GM21528 (cell line): ENCODE data around the gene ITGA5.
"Not testable (repeated sequence)": the region's sequence is repeated elsewhere in the genome, so short reads cannot be mapped to it uniquely, and the experiment has no call there.

Experiments used
- ATAC-seq: cut with Tn5 transposase; IDR thresholded peaks from one replicate; pipeline ENCODE4 v1.9.1; 2021; ENCODE audit warnings: mild to moderate bottlenecking, moderate library complexity; ENCODE audit not compliant: unreplicated experiment, low FRiP score

ITGA5 gene

DNA sequence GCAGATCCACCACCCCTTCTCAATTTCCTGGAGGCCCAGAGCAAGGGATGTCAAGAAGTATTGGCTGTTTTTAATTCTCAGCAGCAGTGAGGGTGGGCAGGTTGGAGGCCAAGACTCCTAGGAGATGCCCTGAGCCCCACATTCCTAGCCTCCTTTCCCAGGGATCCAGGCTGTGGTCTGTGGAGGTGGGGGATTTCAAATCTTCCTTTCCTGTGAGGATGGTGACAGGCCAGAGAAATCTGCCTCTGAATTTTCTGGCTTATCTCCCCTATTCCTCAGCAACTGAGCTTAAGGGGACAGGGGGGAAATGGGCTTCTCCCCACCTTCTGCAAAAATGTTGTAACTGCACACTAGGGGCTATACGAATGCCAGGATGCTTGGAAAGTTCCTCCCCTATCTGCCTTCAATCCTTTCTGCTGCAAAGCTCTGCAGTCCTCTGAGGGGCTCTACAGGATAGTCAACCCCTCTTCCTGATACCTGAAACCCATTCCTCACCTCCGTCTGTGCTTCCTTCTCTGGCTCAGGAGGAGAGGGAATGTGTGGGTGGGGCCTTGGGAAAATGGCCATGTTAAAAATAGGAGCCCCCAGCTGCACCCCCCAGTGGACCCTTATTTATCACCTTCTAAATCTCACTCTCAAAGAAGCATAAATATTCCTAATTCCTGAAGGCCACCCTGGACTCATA, 61.4 kb downstream of the ITGA5 start:
- no peak for ATAC-seq

DNA sequence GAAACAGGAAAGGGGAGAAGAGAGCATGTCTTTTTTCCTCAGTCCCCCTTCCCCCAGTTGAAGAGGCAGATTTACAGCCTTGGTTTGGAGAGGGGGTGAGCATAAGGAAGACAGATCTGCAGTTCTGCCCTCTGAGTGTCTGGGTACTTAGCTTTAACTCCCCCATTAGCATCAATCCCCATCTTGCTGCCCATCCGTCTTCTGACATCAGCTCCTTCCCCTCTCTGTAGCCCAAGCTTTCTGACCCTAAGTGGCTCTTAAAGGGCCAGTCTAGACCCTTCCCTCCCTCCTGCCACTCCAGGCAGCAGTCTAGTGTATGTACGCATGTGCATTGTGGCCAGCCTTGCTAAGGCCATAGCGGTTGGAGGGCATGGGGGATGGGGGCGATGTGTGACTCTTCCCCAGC, 62.1 kb downstream of the ITGA5 start:
- ATAC-seq = no peak

GRCh38 chr12:54356228-54356627, 62.8 kb downstream of the ITGA5 start:
- ATAC-seq = no peak

DNA sequence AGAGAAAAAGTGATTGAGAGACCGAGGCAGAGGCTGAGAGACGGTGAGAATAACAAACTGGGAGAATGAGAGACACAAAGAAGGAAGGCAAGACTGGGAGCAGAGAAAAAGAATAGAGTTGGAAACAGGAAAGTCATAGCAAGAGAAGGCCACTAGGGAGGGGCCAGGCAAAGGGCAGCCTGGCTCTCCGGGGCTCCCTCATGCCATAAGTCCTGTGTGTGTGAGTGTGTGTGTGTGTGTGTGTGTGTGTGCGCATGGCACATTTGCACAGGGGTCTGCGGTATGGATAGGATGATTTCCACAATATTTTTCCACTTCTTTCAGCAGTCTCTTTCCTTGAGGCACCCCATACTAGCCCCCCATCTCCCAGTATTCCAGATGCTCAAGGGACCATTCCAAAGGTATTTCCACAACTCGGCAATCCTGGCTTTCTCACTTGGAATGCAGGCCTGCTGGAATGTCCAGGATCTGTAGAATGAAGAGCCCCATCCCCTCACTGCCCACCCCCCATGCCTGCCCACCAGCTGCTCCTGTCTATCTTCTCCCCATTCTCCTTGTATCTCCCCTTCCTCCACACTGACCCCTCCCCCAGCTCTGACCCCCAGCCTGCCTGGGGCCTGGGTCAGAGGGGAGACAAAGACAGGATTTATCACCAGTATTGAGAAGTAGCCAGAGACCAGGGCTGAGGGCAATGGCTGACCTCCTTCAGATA, 63.8 kb downstream of the ITGA5 start:
- no peak for ATAC-seq

DNA sequence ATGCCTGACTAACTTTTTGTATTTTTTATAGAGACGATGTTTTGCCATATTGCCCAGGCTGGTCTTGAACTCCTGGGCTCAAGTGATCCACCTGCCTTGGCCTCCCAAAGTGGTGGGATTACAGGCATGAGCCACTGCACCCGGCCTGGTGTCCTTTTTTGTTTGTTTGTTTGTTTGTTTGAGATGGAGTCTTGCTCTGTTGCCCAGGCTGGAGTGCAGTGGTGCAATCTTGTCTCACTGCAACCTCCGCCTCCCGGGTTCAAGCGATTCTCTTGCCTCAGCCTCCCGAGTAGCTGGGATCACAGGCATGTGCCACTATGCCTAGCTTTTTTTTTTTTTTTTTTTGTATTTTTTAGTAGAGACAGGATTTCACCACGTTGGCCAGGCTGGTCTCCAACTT, 64.8 kb downstream of the ITGA5 start:
- ATAC-seq = not testable (repeated sequence)

DNA sequence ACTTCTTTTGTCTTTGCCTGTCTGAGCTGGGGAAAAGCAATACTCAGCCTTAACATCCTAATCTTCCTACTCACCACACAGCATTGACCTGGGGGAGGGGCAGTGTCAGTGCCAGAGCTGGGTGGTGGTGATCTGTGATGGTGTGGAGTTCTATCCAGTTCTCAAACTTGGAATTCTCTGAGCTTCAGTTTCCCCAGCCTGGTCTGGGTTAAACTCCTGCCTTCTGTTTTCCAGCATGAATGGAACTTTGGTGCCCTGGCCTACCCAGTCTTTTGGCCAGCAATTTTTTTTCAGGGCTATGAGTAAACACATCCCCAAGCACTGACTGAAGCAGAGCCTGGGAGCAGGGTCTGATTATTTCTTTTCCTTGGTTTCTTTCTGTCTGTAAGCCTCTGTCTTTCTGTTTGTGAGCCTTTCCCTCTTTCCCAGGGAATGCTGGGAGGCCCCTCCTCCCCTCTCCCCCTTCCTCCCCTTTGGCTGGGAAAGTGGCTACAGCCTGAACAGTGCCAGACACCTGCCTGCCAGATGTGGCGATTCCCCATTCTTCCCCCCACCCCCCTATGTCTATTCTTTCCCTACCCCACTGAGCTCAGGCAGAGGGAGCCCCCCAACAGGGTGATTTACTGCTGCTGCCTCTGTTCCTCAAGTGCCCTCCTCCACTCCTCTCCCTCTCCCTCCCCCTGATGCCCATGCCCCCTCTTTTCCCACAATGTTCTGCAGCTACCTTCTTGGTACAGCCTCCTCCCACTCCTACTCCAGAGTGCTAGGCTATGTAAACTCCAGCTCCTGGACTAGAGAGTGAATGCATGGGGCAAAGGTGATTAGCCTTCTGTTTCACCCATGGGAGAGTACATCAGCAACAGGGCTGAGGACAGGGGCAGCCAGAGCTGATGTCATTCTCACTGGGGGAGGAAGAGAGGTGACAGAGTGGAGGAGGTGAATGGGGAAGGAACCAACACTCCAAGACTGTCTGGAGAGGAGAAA, 65.9 kb downstream of the ITGA5 start:
- no peak for ATAC-seq

DNA sequence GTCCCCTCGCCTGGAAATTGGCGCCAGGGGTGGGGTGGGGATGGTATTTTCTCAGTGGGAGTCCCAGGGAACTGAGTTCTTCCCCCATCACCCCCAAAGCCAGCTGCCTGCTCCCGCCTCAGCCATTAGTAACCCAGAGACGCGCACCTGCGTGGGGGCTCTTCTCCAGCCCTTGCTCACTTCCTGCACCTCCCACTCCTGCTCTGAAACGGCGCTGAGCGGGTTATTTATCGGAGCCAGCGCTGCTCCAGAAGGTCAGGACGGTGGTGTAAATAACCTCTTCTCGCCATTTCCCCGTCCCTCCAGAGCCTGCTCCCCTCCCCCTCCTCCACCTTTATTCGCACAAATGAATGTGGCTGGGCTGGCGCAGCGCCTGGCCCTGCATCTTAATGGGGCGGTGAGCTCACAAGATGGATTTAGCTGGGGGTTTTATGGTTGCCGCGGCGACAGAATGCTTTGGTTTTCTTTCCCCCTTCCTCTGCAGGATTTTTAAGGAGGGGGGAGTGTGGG, 67.0 kb downstream of the ITGA5 start:
- no peak for ATAC-seq

DNA sequence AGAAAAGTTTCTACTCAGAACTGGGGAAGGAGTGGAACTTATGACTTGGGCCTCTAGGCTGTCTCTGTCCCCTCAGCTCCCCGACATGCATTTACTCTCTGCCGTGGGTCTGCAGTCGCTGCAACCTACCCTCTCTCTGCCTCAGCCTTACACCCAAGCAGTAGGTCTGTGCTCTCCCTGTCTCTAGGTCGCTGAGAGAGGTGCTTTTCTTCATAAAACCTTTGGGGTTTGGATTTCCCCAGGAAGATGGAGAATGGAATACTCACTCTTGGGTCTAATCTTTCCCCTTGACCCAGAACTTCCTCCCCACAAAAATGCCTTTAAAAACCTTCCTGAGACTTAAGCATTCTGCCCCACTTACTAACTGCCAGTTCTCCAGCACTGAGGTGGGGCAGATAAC, 67.7 kb downstream of the ITGA5 start:
- ATAC-seq = no peak

DNA sequence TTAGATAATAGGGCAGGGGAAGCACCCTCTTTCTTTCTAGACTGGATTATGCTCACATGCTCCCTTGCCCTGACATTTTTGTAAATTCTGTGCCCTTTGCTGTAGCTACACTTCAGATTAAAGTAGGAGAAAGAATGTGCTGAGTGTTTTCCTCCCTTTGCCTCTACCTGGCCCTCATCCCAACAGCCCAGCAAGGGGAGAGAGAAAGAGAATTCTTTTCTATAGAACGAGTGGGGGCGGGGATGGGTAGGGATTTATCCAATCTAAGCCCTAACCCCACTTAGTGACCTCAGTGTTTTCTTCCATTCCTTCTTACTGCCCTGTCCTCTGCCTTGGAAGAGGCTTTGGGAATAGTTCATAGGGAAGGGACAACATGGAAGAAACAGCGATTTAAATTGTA, 68.3 kb downstream of the ITGA5 start:
- no peak for ATAC-seq

DNA sequence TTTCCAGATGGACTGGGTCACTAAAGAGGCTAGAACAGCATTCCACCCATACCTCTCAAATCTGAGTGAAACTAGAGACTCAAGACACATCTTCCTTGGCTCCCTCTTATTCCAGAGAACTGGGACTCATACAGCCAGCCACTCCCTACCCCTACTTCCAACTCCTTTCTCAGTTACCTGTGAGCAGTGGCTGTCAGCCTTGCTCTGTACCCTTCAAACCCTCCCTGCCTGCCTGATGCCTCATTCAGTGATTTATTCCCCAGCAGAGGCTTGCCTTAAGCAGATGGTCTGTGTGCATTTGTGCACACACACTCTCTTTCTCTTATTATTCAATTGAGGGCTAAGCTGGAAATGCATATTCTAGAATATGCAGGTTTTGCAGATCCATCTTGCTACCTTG, 69.4 kb downstream of the ITGA5 start:
- no peak for ATAC-seq

- ATAC-seq = no peak
Measured at GRCh38 chr12:54349036-54349435, 70.0 kb downstream of the ITGA5 start.
